Hepatocyte (in vitro differentiated cells): ENCODE measurements around the gene AOPEP.

Experiments
- EZH2 ChIP-seq: fragments of 200-600 bp; sonication (generic); IDR thresholded peaks from 2 replicates; pipeline ENCODE4 v1.6.1; 2016; ENCODE audit warnings: antibody characterized with exemption, mild to moderate bottlenecking, borderline replicate concordance
- TF ChIP-seq, protein P1 (sequence below): fragments of 200-600 bp; sonication (generic); IDR thresholded peaks from 2 replicates; pipeline ENCODE4 v1.5.1; 2016; ENCODE audit warnings: antibody characterized with exemption, mild to moderate bottlenecking; ENCODE audit not compliant: poor library complexity

DNA sequence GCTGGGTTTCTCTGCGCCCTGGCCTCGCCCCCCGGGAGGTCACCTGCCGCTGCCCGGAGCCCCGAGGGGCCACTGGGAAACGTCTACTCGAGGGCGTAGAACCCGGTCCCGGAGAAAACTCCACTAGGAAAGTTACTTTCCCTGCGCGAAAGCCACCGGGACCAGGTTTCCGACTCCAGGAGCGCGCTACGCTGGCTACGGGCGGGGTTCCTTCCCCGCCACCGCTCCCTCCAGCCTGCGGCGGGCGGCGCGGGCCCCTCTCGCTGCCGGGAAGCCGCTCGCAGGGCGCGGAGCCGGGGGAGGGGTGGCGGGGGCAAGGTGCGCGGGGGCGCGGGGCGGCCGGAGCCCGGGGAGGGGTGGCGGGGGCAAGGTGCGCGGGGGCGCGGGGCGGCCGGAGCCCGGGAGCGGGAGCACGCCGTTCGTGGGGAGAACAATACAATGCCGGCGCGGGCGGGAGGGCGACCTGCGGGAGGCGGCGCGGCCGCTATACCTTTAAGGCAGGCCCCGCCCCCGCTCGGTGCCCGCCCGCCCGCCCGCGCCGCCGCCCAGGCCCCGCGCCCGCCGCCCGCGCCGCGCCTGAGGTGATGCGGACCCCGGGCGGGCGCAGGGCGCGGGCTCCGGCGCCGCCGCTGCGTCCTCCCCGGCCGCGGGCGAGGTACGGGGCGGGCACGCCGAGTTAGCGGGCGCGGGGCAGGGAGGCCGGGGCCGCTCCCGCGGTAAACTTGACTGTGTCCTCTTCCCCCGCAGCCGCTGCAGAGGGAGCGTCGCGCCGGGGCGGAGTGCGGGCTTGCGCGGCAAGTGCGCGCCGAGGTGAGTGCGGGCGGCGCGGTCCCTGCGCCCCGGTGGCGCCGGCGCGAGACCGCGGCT is 278.1 kb downstream of the AOPEP start:
- TF ChIP-seq, protein P1, sequence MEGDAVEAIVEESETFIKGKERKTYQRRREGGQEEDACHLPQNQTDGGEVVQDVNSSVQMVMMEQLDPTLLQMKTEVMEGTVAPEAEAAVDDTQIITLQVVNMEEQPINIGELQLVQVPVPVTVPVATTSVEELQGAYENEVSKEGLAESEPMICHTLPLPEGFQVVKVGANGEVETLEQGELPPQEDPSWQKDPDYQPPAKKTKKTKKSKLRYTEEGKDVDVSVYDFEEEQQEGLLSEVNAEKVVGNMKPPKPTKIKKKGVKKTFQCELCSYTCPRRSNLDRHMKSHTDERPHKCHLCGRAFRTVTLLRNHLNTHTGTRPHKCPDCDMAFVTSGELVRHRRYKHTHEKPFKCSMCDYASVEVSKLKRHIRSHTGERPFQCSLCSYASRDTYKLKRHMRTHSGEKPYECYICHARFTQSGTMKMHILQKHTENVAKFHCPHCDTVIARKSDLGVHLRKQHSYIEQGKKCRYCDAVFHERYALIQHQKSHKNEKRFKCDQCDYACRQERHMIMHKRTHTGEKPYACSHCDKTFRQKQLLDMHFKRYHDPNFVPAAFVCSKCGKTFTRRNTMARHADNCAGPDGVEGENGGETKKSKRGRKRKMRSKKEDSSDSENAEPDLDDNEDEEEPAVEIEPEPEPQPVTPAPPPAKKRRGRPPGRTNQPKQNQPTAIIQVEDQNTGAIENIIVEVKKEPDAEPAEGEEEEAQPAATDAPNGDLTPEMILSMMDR, result no peak
- TF ChIP-seq EZH2, result no peak
